ENCODE measurements around the gene ETFA.
A peak's percentile ranks its signal among the peaks of the same experiment; 100 is the strongest.
"Not testable (repeated sequence)": the region's sequence is repeated elsewhere in the genome, so short reads cannot be mapped to it uniquely, and the experiment has no call there.

ETFA gene

GRCh38 chr15:76324066-76324465, 12.8 kb upstream of the ETFA start:
- no peak for DNase-seq

GRCh38 chr15:76321602-76322001, 10.3 kb upstream of the ETFA start:
- no peak for DNase-seq

DNA sequence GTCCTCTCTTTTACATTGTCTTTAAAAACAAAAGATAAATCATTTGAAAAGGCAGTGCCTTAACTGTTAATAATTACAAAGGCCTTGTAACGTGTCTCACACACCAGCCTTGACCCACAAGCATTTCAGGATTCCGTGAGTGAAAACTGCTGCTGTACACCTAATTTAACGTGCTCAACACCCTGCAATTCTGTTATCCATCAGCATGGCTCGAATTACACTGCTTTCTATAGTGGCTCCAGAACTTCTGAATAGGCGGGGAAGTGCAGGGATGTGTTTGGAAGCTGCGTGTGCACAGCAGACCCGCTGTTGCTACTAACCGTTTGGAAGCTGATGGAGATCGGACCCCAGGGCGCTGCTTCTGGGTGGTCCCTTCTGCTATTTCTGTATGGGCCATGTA, 9.9 kb upstream of the ETFA start:
- no peak for DNase-seq

DNA sequence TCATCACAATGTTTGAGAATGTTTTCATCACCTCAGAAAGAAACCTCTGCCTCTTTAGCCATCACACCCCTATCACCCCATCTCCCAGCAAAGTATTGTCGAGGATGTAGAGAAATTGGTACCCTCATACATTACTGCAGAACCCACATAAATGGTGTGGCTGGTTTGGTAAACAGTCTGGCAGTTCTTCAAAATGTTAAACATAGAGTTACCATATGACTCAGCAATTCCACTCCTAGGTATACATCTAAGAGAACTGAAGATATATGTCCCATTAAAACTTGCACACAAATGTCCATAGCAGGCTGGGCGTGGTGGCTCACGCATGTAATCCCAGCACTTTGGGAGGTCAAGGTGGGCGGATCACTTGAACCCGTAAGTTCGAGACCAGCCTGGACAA, 8.7 kb upstream of the ETFA start:
- no peak for DNase-seq

DNA sequence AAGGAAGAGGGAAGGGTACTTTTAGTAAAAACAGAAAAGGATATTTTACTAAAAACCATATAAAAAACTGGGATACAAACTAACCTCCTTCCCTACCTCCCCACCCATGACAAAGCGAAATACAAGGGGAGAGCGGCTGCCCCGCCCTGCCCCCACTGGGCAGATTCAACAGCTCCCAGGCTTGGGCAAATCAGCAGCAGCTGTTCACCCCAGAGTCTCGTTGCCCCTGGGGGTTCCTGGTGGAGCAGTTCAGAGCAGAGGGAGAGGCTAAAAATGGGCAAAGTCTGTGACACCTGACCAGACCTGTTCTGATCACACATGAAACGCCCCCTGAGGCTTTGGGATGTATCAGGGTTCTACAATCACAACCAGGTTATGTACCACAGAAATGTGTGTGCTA, 2.5 kb upstream of the ETFA start:
- DNase-seq: no peak

- DNase-seq: not testable (repeated sequence)
Measured at GRCh38 chr15:76313175-76313567, 1.9 kb upstream of the ETFA start.

GRCh38 chr15:76312540-76313174, 1.4 kb upstream of the ETFA start:
- no peak for DNase-seq

DNA sequence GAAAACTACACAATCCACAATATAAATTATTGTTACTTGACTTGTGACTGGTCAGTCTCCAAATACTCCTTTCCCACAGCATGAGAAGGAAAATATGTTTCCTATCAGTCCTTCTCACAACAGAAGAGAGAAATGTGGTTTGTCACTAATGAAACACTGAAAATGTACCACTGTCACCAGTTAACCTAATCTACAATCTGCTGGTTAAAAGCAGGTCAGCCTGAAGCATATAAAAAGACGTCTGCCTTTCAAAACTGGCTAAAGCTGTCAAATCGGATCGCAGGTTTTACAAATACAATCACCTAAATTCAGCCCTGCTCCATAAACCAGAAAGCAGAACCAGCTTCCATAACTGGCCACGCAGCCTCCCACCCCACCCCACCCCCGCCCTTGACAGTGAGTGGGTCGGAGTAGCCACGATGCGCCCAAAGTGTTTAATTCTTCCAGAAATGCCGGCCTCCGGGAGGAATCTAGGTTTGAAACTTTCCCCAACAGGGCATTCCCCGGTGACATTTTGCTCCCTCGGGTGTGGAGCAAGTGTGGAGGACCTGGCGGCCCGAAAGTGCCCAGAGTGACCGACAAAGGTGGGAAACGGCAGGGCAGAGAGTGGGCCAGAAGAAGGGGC, 682 bp downstream of the ETFA start:
- no peak for DNase-seq

GRCh38 chr15:76309601-76310330, 1.5 kb downstream of the ETFA start:
- no peak for DNase-seq

DNA sequence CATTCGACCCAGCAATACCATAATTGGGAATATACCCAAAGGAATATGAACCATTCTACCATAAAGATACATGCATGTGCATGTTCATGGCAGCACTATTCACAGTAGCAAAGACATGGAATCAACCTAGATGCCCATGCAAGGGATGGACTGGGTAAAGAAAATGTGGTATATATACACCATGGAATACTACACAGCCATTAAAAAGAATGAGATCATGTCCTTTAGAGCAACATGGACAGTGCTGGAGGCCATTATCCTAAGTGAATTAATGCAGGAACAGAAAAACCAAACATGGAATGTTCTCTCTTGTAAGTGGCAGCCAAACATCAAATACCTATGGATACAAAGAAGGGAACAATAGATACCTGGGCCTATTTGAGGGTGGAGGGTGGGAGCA, 7.4 kb downstream of the ETFA start:
- no peak for DNase-seq

DNA sequence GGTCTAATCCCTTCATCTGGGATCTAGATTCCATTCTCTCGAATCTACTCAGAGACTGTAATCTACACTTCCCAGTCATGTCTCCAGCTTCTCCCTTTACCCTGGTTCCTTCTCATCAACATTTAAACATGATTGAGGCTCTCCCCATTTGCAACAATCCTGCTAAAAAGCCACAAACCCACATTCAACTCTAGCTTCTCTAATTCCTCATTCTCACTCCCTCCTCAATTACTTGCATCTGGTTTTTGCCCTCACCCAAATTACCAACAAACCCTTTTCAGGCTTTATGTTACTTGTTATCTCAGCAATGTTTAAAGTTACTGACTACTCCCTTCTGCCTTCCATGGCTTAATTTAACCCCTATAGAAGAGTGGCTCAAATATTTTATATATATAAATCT, 11.5 kb downstream of the ETFA start:
- DNase-seq: no peak

DNA sequence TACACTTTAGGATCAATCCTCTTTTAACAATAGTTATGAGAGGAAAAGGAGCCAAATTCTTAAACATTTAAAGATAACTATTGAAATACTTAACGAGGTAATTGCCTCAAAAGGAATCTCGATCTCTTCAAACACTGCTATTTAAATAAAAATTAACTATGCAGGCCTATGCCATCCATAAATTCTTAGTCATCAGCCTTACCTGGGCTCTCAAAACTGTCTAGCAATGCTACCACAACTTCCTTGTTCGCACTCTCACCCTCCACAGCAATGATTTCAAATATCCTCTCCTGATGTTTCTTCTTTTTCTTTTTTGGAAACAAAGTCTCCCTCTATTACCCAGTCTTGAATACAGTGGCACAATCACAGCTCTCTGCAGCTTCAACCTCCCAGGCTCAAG, 12.3 kb downstream of the ETFA start:
- no peak for DNase-seq

GRCh38 chr15:76297951-76298350, 13.3 kb downstream of the ETFA start:
- not testable (repeated sequence) for DNase-seq

- DNase-seq: no peak
Measured at GRCh38 chr15:76296849-76297248, 14.4 kb downstream of the ETFA start.

GRCh38 chr15:76294463-76294862, 16.8 kb downstream of the ETFA start:
- DNase-seq: not testable (repeated sequence)

DNA sequence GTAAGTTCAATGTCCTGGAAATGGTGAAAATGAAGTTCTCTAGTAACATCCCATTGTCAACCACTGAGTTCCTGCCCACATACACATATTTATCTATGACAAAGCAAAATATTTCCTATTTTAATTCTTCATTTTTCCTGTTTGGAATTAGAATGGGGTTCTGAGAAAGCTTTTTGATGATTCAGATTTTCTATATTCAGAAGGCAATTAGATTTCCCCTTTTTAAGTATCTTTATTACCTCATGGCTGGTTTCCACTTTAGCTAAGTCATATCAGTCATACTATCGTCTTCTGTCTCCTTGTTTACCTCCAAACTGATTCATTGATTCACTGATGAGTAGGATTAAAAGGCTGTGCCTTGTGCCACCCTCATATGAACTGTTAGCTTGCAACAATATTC, 17.9 kb downstream of the ETFA start:
- no peak for DNase-seq

- DNase-seq: no peak
Measured at GRCh38 chr15:76289582-76289981, 21.7 kb downstream of the ETFA start.

- peak; percentile 68 for DNase-seq
Measured at GRCh38 chr15:76286271-76286879, 24.9 kb downstream of the ETFA start.

GRCh38 chr15:76285241-76285825, 25.9 kb downstream of the ETFA start:
- DNase-seq: peak; percentile 16

- DNase-seq: peak; percentile 36
Measured at GRCh38 chr15:76282465-76282864, 28.8 kb downstream of the ETFA start.

GRCh38 chr15:76278651-76279050, 32.6 kb downstream of the ETFA start:
- no peak for DNase-seq

DNA sequence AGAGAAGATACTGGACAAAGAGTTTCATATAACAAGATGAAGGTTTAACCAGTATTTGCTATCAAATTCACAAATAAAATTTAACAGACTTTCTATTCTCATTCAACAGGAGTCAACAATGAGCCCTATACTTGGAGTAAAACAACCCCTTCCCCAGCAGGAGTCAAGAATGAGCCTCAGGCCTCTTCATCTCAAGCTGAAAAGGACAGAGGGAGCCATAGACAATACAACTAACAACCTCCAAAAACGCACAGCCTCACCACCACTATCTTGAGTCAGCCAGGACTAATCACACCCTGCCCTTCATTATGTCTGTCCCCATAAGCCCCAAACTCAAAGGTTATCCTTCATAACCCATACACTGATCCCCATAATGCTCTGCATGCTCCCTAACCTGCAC, 36.4 kb downstream of the ETFA start:
- no peak for DNase-seq

DNA sequence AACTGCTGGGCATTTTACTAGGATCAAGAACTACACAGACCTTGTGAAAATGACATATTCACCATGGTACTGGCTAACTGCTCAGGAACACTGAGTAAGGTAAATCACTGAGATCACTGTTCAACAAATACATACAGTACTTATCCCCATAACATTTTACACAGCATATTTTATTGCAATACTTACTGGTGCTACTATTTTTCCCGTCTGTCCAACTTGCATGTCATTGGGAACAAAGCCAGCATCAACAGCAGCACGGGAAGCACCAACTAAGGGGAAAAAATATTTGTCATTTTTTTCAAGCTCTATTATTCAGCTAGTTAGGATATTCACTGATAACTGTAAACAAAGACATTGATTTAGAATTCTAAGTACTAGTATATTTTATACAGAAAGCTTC, 37.0 kb downstream of the ETFA start:
- DNase-seq: no peak

GRCh38 chr15:76270876-76271275, 40.4 kb downstream of the ETFA start:
- DNase-seq: no peak

Measured in CD4-positive, alpha-beta T cell treated with Interleukin-17A for 1 hour (primary cell).